RPMI8226 (cell line): Measurements from ENCODE around the gene C16orf86.

Source experiments
- DNase-seq: peaks from one replicate; pipeline ENCODE4 v3.0.0-alpha.2; 2015

The C16orf86 gene

GRCh38 chr16:67697422-67698185 is 31.0 kb downstream of the C16orf86 start:
- no peak for DNase-seq

GRCh38 chr16:67699265-67699664 is 32.7 kb downstream of the C16orf86 start:
- DNase-seq = no peak

- no peak for DNase-seq
These were observed 34.8 kb downstream of the C16orf86 start for GRCh38 chr16:67701420-67701819.

GRCh38 chr16:67702130-67702529 is 35.5 kb downstream of the C16orf86 start:
- no peak for DNase-seq

DNA sequence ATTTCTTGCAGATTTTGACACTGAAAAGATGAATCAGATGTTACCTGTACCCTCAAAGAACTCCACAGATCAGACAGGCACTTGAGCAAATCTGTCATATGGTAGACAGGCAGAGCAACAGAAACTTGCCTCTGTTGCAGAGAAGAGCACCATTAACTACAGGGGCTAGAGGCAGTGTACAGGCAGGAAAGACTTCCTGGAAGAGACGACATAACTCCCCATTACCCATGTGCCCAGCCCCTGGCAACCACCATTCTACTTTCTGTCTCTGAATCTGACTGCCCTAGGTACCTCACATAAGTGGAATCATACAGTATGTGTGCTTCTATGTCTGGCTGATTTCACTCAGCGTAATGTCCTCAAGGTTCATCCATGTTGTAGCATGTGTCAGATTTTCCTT is 37.0 kb downstream of the C16orf86 start:
- DNase-seq = no peak

- DNase-seq = no peak
These were observed 37.5 kb downstream of the C16orf86 start for GRCh38 chr16:67704110-67704509.

GRCh38 chr16:67707210-67707609 is 40.6 kb downstream of the C16orf86 start:
- no peak for DNase-seq

DNA sequence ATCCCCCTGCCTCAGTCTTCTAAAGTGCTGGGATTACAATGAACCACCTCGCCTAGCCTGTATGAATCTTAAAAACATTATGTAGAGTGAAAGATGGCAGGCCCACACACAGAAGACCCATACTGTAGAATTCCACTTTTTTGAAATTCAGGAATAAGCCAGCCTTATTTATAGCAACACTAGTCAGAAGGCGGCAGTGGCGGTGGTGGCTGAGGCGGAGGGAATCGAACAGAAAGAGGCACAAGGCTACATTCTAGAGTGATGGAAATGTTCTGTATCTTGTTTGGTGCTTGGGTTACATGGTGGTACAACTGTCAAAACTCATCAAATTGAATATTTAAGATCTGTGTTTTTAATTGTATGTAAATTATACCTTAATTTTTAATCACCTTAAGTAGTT is 41.2 kb downstream of the C16orf86 start:
- no peak for DNase-seq

DNA sequence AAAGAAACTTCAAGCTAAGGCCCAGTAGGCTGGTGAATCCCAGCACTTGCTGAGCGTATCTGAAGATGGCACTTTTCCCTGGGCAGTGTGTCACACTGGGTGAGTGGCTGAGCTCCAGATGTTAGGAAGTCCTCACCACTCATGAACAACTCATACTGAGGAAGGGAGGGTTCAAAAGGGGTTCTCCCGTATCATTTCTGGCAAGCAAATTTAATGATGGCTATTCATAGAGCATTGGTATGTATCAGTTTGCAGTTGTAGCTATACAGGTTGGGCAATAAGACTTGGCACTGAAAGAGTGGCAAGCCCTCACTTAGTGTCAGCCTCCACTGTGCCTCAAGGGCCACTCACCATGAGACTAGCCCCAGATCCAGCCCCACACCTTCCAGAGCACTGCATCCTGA is 41.8 kb downstream of the C16orf86 start:
- no peak for DNase-seq

GRCh38 chr16:67709050-67709449 is 42.4 kb downstream of the C16orf86 start:
- DNase-seq = no peak

GRCh38 chr16:67710607-67711006 is 44.0 kb downstream of the C16orf86 start:
- no peak for DNase-seq

- no peak for DNase-seq
These were observed 47.1 kb downstream of the C16orf86 start for GRCh38 chr16:67713647-67714273.

DNA sequence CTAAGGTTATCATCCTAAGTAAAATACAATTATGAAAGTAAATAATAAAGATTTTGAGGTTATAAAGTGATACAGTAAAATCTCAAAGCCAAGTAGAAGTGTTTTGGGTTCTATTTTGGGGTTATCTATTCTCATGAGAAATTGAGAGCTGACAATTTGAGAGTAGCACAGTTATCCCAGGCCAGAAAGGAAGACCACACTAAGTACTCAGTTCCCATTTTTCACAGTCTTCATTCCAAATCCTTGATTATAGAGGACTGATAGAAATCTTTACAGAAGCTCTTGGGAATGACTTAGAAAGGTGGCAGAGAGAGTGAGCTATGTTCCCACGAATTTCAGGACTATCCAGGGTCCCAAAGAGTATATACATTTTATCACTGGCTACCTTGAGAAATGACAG is 47.9 kb downstream of the C16orf86 start:
- no peak for DNase-seq

GRCh38 chr16:67716097-67716496 is 49.5 kb downstream of the C16orf86 start:
- DNase-seq = no peak
